Caco-2 (cell line): Measurements from ENCODE around the gene HDAC2. TPM values are rescaled to one million over a fixed set of nuclear protein-coding genes. Genes with fewer than 3 reads are reported as not detected.

Experiments used
- BruUV-seq: library from RNA; stranded (reverse); fragments of 400-500 nt; replicated peaks from 2 replicates; lab custom pipeline; 2021; lab: Mats Ljungman, UMichigan
- CTCF ChIA-PET: fragments of 300-600 bp; sonication (Branson Sonifier 250); formaldehyde crosslinking; loops from one replicate; lab custom pipeline; 2022; ENCODE audit warnings: antibody characterized with exemption; lab: Charles Lee
- POLR2A ChIA-PET: fragments of 300-600 bp; sonication (Branson Sonifier 250); formaldehyde crosslinking; loops from one replicate; lab custom pipeline; 2022; ENCODE audit warnings: antibody characterized with exemption; lab: Charles Lee
- DNase-seq, 2 experiments: peaks; one replicate each; pipeline versions ENCODE4 v3.0.0 to v3.0.0-alpha.2; 2020 to 2022
- H3K27me3 ChIP-seq: replicated peaks from 2 replicates; pipeline ENCODE4 v1.6.0; 2011; ENCODE audit warnings: low read length; ENCODE audit not compliant: control insufficient read depth, insufficient read depth
- H3K36me3 ChIP-seq: 2 replicates; pipeline ENCODE4 v1.5.1; 2011; ENCODE audit warnings: low read length; ENCODE audit not compliant: control insufficient read depth, insufficient read depth
- H3K4me1 ChIP-seq: fragments of 250-450 bp; sonication (Bioruptor Pico); 2 replicates; pipeline ENCODE4 v1.5.1; 2020; ENCODE audit warnings: mild to moderate bottlenecking
- H3K4me3 ChIP-seq: 2 replicates; pipeline ENCODE4 v1.5.1; 2011; ENCODE audit warnings: low read depth, mild to moderate bottlenecking, control low read depth, low read length
- H3K9me3 ChIP-seq: fragments of 250-450 bp; sonication (Bioruptor Pico); 2 replicates; pipeline ENCODE4 v1.5.1; 2020; ENCODE audit warnings: mild to moderate bottlenecking, moderate library complexity
- H3K27ac Mint-ChIP-seq: one replicate; pipeline ENCODE4 v1.8.0; 2022; ENCODE audit warnings: mixed read lengths; ENCODE audit not compliant: unreplicated experiment
- H3K27me3 Mint-ChIP-seq: one replicate; pipeline ENCODE4 v1.8.0; 2022; ENCODE audit warnings: mixed read lengths; ENCODE audit not compliant: insufficient read depth, unreplicated experiment
- H3K36me3 Mint-ChIP-seq: one replicate; pipeline ENCODE4 v1.8.0; 2022; ENCODE audit warnings: mild to moderate bottlenecking, mixed read lengths; ENCODE audit not compliant: insufficient read depth, unreplicated experiment
- H3K4me1 Mint-ChIP-seq: one replicate; pipeline ENCODE4 v1.8.0; 2022; ENCODE audit warnings: low read depth, mixed read lengths; ENCODE audit not compliant: unreplicated experiment
- H3K4me3 Mint-ChIP-seq: one replicate; pipeline ENCODE4 v1.8.0; 2022; ENCODE audit warnings: mild to moderate bottlenecking, moderate library complexity, mixed read lengths; ENCODE audit not compliant: unreplicated experiment
- H3K9me3 Mint-ChIP-seq: one replicate; pipeline ENCODE4 v1.8.0; 2022; ENCODE audit warnings: mixed read lengths; ENCODE audit not compliant: unreplicated experiment
- intact Hi-C: fragments of 100-400 bp; cut with micrococcal nuclease; formaldehyde crosslinking; loops from one replicate; pipeline ENCODE4 v1.10.0; 2022; ENCODE audit not compliant: unreplicated experiment
- total RNA-seq: library from RNA; stranded (reverse); gene quantifications from 2 replicates; pipeline ENCODE4 v1.2.3, GENCODE V29; 2022
- TF ChIP-seq, protein P1 (sequence below), 2 experiments: fragments of 200-600 bp in 1 of 2; IDR thresholded peaks; 1 replicate in 1 of 2; 2 replicates in 1 of 2; pipeline versions ENCODE4 v1.5.1 to v1.8.0; 2011 to 2022; ENCODE audit warnings: antibody characterized with exemption in 1 of 2, control low read depth in 1 of 2, inconsistent platforms in 1 of 2, low read depth in 1 of 2, low read length in 1 of 2, mild to moderate bottlenecking in 1 of 2, moderate library complexity in 1 of 2; ENCODE audit not compliant: insufficient read depth in 1 of 2, severe bottlenecking in 1 of 2, unreplicated experiment in 1 of 2

The HDAC2 gene
- total RNA-seq, 1 experiment from 2014 or later, result 201 TPM

DNA sequence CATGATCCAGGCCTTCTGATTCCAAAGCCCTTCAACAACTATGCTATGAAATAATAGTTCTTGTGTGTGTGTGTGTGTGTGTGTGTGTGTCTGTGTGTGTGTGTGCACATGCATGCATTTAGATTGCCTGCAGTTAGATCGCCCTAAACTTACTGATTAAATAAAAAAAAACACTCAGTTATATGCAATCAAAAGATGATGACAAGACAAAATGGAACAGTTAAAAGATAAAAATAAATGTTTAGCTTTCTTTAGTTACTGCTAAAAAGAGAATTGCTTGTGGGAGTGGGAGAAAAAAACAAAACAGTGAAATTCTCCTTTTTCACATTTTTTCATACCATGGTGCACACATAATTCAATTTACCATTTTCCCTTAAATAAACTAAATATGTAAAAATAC, 84.4 kb downstream of the HDAC2 start:
- Mint-ChIP-seq H3K27me3 (no peaks in the 10 kb centered on the region), H3K9me3 (no peaks in the 10 kb centered on the region), H3K36me3 (no peaks in the 10 kb centered on the region), H3K27ac (no peak overlapping the region), H3K4me1 (peaks cover 7% of the 10 kb centered on the region), H3K4me3 (no peak overlapping the region)
- H3K36me3 ChIP-seq, result no peaks in the 10 kb centered on the region
- intact Hi-C loops, result no loop called here
- POLR2A ChIA-PET, result no interaction called here
- TF ChIP-seq, protein P1, sequence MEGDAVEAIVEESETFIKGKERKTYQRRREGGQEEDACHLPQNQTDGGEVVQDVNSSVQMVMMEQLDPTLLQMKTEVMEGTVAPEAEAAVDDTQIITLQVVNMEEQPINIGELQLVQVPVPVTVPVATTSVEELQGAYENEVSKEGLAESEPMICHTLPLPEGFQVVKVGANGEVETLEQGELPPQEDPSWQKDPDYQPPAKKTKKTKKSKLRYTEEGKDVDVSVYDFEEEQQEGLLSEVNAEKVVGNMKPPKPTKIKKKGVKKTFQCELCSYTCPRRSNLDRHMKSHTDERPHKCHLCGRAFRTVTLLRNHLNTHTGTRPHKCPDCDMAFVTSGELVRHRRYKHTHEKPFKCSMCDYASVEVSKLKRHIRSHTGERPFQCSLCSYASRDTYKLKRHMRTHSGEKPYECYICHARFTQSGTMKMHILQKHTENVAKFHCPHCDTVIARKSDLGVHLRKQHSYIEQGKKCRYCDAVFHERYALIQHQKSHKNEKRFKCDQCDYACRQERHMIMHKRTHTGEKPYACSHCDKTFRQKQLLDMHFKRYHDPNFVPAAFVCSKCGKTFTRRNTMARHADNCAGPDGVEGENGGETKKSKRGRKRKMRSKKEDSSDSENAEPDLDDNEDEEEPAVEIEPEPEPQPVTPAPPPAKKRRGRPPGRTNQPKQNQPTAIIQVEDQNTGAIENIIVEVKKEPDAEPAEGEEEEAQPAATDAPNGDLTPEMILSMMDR (IDR thresholded peaks at IDR 0.05; ENCODE audit: insufficient read depth in 1 of 2, low read depth in 1 of 2, low read length in 1 of 2, severe bottlenecking in 1 of 2, unreplicated experiment in 1 of 2), result no peak
- no peak overlapping the region for H3K4me3 ChIP-seq
- no TSS peak for BruUV-seq
- H3K27me3 ChIP-seq, result no peaks in the 10 kb centered on the region
- CTCF ChIA-PET, result no interaction called here
- H3K4me1 ChIP-seq, result no peaks in the 10 kb centered on the region
- no peaks in the 10 kb centered on the region for H3K9me3 ChIP-seq
- no peak for DNase-seq

DNA sequence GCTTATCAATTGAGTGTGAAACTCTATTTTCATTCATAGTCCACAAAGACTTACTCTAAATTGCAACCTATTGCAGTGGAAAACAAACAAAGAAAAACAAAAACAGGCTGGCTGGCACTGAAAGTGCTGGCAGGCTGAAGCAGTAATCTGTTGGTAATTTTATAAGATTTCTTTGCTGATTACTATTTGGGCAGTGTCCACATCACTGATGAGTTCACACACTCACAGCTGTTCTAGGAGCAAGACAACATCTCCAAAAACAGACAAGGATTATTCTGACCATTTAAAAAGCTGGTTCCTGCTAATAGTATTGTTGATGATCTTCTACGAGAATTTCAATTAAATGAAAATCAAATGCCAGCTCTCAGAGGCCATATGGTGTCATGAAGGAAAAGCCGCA, 86.9 kb downstream of the HDAC2 start:
- ChIA-PET POLR2A (no interaction called here), CTCF (no interaction called here)
- Mint-ChIP-seq H3K9me3 (no peaks in the 10 kb centered on the region), H3K4me3 (no peak overlapping the region), H3K36me3 (no peaks in the 10 kb centered on the region), H3K27me3 (no peaks in the 10 kb centered on the region), H3K27ac (no peak overlapping the region), H3K4me1 (peaks cover 7% of the 10 kb centered on the region)
- H3K9me3 ChIP-seq, result no peaks in the 10 kb centered on the region
- H3K36me3 ChIP-seq, result no peaks in the 10 kb centered on the region
- no peaks in the 10 kb centered on the region for H3K27me3 ChIP-seq
- no TSS peak for BruUV-seq
- H3K4me3 ChIP-seq, result no peak overlapping the region
- TF ChIP-seq, protein P1 (IDR thresholded peaks at IDR 0.05; ENCODE audit: insufficient read depth in 1 of 2, low read depth in 1 of 2, low read length in 1 of 2, severe bottlenecking in 1 of 2, unreplicated experiment in 1 of 2), result no peak
- peaks cover 3% of the 10 kb centered on the region; the same call in 1 of the 2 replicates for H3K4me1 ChIP-seq
- DNase-seq, result no peak
- intact Hi-C loops, result no loop called here

Other genes starting within 250 kb of the HDAC2 start
- gene MARCKS, start 113.8 kb downstream of the HDAC2 start, total RNA-seq, result 147 and 153 TPM in 2 replicates